ENCODE data around the gene ECSIT.

Gene ECSIT

GRCh38 chr19:11555246-11555645 lies 26.3 kb upstream of the ECSIT start:
- Histone ChIP-seq H3K27me3 (ENCODE audit: insufficient read depth, insufficient read length) (no peaks in the 10 kb centered on the region), H3K36me3 (ENCODE audit: insufficient read depth, insufficient read length, low read length) (peaks cover 70% of the 10 kb centered on the region), H3K4me1 (ENCODE audit: insufficient read depth, insufficient read length) (peaks cover 4% of the 10 kb centered on the region), H3K4me3 (ENCODE audit: insufficient read length, low read depth) (no peak overlapping the region), H3K9me3 (ENCODE audit: insufficient read depth, low read length) (no peaks in the 10 kb centered on the region), H3K9ac (ENCODE audit: insufficient read length, low read depth) (no peak overlapping the region)
- TF ChIP-seq ZNF274 (IDR thresholded peaks at IDR 0.05; ENCODE audit: low read depth, low read length) (no peak), SUZ12 (IDR thresholded peaks at IDR 0.05; ENCODE audit: extremely low read depth, insufficient read depth, insufficient read length) (no peak), YY1 (IDR thresholded peaks at IDR 0.05; ENCODE audit: insufficient read depth, insufficient read length) (no peak)
- no peak for DNase-seq (ENCODE audit: low read depth, low spot score)

- DNase-seq (ENCODE audit: low read depth, low spot score) = no peak
- H3K4me3 ChIP-seq (ENCODE audit: insufficient read length, low read depth) = no peak overlapping the region
- TF ChIP-seq YY1 (IDR thresholded peaks at IDR 0.05; ENCODE audit: insufficient read depth, insufficient read length) = no peak
- TF ChIP-seq SUZ12 (IDR thresholded peaks at IDR 0.05; ENCODE audit: extremely low read depth, insufficient read depth, insufficient read length) = no peak
- no peak for TF ChIP-seq ZNF274 (IDR thresholded peaks at IDR 0.05; ENCODE audit: low read depth, low read length)
- H3K36me3 ChIP-seq (ENCODE audit: insufficient read depth, insufficient read length, low read length) = peaks cover 81% of the 10 kb centered on the region
- H3K4me1 ChIP-seq (ENCODE audit: insufficient read depth, insufficient read length) = peaks cover 4% of the 10 kb centered on the region
- no peaks in the 10 kb centered on the region for H3K9me3 ChIP-seq (ENCODE audit: insufficient read depth, low read length)
- no peak overlapping the region for H3K9ac ChIP-seq (ENCODE audit: insufficient read length, low read depth)
- H3K27me3 ChIP-seq (ENCODE audit: insufficient read depth, insufficient read length) = no peaks in the 10 kb centered on the region
These were observed 25.2 kb upstream of the ECSIT start for GRCh38 chr19:11554160-11554559.

GRCh38 chr19:11552666-11553372 lies 23.9 kb upstream of the ECSIT start:
- Histone ChIP-seq H3K9me3 (ENCODE audit: insufficient read depth, low read length) (no peaks in the 10 kb centered on the region), H3K27me3 (ENCODE audit: insufficient read depth, insufficient read length) (no peaks in the 10 kb centered on the region), H3K4me3 (ENCODE audit: insufficient read length, low read depth) (no peak overlapping the region), H3K9ac (ENCODE audit: insufficient read length, low read depth) (no peak overlapping the region), H3K4me1 (ENCODE audit: insufficient read depth, insufficient read length) (peaks cover 5% of the 10 kb centered on the region), H3K36me3 (ENCODE audit: insufficient read depth, insufficient read length, low read length) (peaks cover 85% of the 10 kb centered on the region)
- TF ChIP-seq YY1 (IDR thresholded peaks at IDR 0.05; ENCODE audit: insufficient read depth, insufficient read length) (no peak), ZNF274 (IDR thresholded peaks at IDR 0.05; ENCODE audit: low read depth, low read length) (no peak; the same call in 1 of the 2 replicates), SUZ12 (IDR thresholded peaks at IDR 0.05; ENCODE audit: extremely low read depth, insufficient read depth, insufficient read length) (no peak)
- DNase-seq (ENCODE audit: low read depth, low spot score) = no peak

- Histone ChIP-seq H3K36me3 (ENCODE audit: insufficient read depth, insufficient read length, low read length) (peaks cover 85% of the 10 kb centered on the region), H3K9ac (ENCODE audit: insufficient read length, low read depth) (no peak overlapping the region)
- no peak for DNase-seq (ENCODE audit: low read depth, low spot score)
These were observed 22.8 kb upstream of the ECSIT start for GRCh38 chr19:11551603-11552235.

GRCh38 chr19:11550265-11550664 lies 21.3 kb upstream of the ECSIT start:
- no peak for DNase-seq (ENCODE audit: low read depth, low spot score)
- H3K4me1 ChIP-seq (ENCODE audit: insufficient read depth, insufficient read length) = peaks cover 10% of the 10 kb centered on the region
- peak overlapping the region; percentile 9 for H3K9ac ChIP-seq (ENCODE audit: insufficient read length, low read depth)
- H3K9me3 ChIP-seq (ENCODE audit: insufficient read depth, low read length) = no peaks in the 10 kb centered on the region
- H3K27me3 ChIP-seq (ENCODE audit: insufficient read depth, insufficient read length) = no peaks in the 10 kb centered on the region
- H3K36me3 ChIP-seq (ENCODE audit: insufficient read depth, insufficient read length, low read length) = peaks cover 75% of the 10 kb centered on the region
- no peak for TF ChIP-seq SUZ12 (IDR thresholded peaks at IDR 0.05; ENCODE audit: extremely low read depth, insufficient read depth, insufficient read length)
- no peak for TF ChIP-seq YY1 (IDR thresholded peaks at IDR 0.05; ENCODE audit: insufficient read depth, insufficient read length)
- no peak for TF ChIP-seq ZNF274 (IDR thresholded peaks at IDR 0.05; ENCODE audit: low read depth, low read length)
- H3K4me3 ChIP-seq (ENCODE audit: insufficient read length, low read depth) = no peak overlapping the region

More at GRCh38 chr19:11551603-11552235, 22.8 kb upstream of the ECSIT start:
- no peaks in the 10 kb centered on the region for H3K9me3 ChIP-seq (ENCODE audit: insufficient read depth, low read length)
- no peak for TF ChIP-seq ZNF274 (IDR thresholded peaks at IDR 0.05; ENCODE audit: low read depth, low read length)
- TF ChIP-seq SUZ12 (IDR thresholded peaks at IDR 0.05; ENCODE audit: extremely low read depth, insufficient read depth, insufficient read length) = no peak
- no peak for TF ChIP-seq YY1 (IDR thresholded peaks at IDR 0.05; ENCODE audit: insufficient read depth, insufficient read length)
- no peak overlapping the region for H3K4me3 ChIP-seq (ENCODE audit: insufficient read length, low read depth)
- H3K4me1 ChIP-seq (ENCODE audit: insufficient read depth, insufficient read length) = peaks cover 6% of the 10 kb centered on the region
- H3K27me3 ChIP-seq (ENCODE audit: insufficient read depth, insufficient read length) = no peaks in the 10 kb centered on the region

- no peaks in the 10 kb centered on the region for H3K27me3 ChIP-seq (ENCODE audit: insufficient read depth, insufficient read length)
- H3K4me1 ChIP-seq (ENCODE audit: insufficient read depth, insufficient read length) = peaks cover 10% of the 10 kb centered on the region
- no peaks in the 10 kb centered on the region for H3K9me3 ChIP-seq (ENCODE audit: insufficient read depth, low read length)
- TF ChIP-seq YY1 (IDR thresholded peaks at IDR 0.05; ENCODE audit: insufficient read depth, insufficient read length) (no peak), ZNF274 (IDR thresholded peaks at IDR 0.05; ENCODE audit: low read depth, low read length) (no peak), SUZ12 (IDR thresholded peaks at IDR 0.05; ENCODE audit: extremely low read depth, insufficient read depth, insufficient read length) (no peak)
- no peak overlapping the region for H3K9ac ChIP-seq (ENCODE audit: insufficient read length, low read depth)
- peaks cover 70% of the 10 kb centered on the region for H3K36me3 ChIP-seq (ENCODE audit: insufficient read depth, insufficient read length, low read length)
- H3K4me3 ChIP-seq (ENCODE audit: insufficient read length, low read depth) = no peak overlapping the region
- no peak for DNase-seq (ENCODE audit: low read depth, low spot score)
These were observed 20.5 kb upstream of the ECSIT start for GRCh38 chr19:11549386-11549953.

Measured in NT2/D1 (cell line).